SJSA1 (cell line): ENCODE results near the gene PVALEF. TPM values are rescaled to one million over a fixed set of nuclear protein-coding genes. Genes with fewer than 3 reads are reported as not detected.
"Not testable (repeated sequence)": the region's sequence is repeated elsewhere in the genome, so short reads cannot be mapped to it uniquely, and the experiment has no call there.

Source experiments
- DNase-seq, 2 experiments: peaks; one replicate each; pipeline ENCODE4 v3.0.0-alpha.2; 2015 to 2020; ENCODE audit warnings: low spot score in 2 of 2, low read depth in 1 of 2
- H3K27ac ChIP-seq: fragments of 250-450 bp; sonication (Bioruptor Pico); 2 replicates; pipeline ENCODE4 v1.5.1; 2020; ENCODE audit warnings: mild to moderate bottlenecking, moderate library complexity
- H3K27me3 ChIP-seq: fragments of 250-450 bp; sonication (Bioruptor Pico); replicated peaks from 2 replicates; pipeline ENCODE4 v1.5.1; 2020; ENCODE audit warnings: mild to moderate bottlenecking, moderate library complexity
- H3K36me3 ChIP-seq: fragments of 250-450 bp; sonication (Bioruptor Pico); 2 replicates; pipeline ENCODE4 v1.5.1; 2020; ENCODE audit warnings: mild to moderate bottlenecking
- H3K4me1 ChIP-seq: fragments of 250-450 bp; sonication (Bioruptor Pico); replicated peaks from 2 replicates; pipeline ENCODE4 v1.6.1; 2021; ENCODE audit warnings: mild to moderate bottlenecking
- H3K4me3 ChIP-seq: fragments of 250-450 bp; sonication (Bioruptor Pico); 2 replicates; pipeline ENCODE4 v1.5.1; 2020; ENCODE audit warnings: mild to moderate bottlenecking
- H3K9me3 ChIP-seq: fragments of 250-450 bp; sonication (Bioruptor Pico); replicated peaks from 2 replicates; pipeline ENCODE4 v1.5.1; 2020; ENCODE audit warnings: mild to moderate bottlenecking
- total RNA-seq: library from RNA; depleted of rRNA; stranded (reverse); fragments of >200 nt; shearing (Covaris generic); gene quantifications from 2 replicates; pipeline ENCODE4 v1.2.3, GENCODE V29; 2014

The PVALEF gene
- total RNA-seq, 1 experiment from 2014 or later = not detected

DNA sequence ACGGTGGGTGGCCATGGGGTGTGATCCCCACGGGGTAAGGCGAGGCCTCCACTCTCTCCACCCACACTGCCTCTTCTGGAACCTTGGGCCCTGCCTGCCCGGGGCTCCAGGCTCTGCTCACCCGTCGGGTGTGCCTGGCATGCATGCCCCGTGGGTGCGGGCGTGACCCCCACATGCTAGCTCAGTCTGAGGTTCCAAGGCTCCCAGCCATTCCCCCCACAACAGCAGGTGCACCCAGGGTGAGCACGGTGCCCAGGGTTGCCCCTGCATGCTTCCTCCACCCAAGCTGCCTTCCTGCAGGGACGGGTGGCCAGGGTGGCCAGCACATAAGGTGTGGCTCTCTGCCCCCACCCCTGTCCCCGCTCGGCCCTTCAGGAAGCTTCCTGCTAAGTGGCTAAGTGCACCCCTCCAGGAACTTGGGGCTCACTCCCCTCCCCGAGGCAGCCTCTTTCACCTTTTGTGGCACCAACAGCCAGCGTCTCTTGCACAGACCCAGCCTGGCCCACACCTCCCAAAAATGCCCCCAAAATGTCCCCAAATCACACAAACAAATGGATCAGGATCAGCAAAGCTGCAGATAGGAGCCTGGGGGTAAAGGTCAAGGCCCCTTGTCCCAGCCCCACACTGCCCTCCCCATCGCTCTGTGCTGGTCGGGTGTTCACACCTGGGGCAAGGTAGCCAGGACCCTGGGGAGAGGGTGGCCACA lies 21.4 kb upstream of the PVALEF start:
- DNase-seq = no peak
- Histone ChIP-seq H3K4me3 (no peak overlapping the region), H3K4me1 (peaks cover 10% of the 10 kb centered on the region), H3K27ac (no peak overlapping the region), H3K9me3 (0 out of 2 replicates have a peak, but pooled peaks cover 2% of the 10 kb centered on the region), H3K36me3 (no peaks in the 10 kb centered on the region), H3K27me3 (peaks cover 3% of the 10 kb centered on the region; the same call in 1 of the 2 replicates)

DNA sequence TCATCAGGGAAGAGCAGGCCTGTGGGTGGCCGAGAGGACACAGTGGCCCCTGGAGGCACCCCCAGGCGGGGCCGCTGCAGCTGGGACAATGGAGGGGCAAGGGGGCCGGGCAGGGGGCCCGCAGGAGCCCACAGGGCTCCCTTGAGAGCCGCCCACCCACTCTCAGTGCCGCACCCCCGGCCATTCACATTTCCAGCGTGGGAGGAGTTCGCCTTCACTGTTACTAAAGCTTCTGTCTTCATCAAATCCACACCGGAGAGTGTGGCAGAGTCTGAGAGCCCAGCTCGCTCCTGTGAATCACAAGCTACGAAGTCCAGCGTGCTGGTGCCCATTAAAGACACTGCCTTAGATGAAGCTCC lies 20.9 kb upstream of the PVALEF start:
- H3K4me1 ChIP-seq = peaks cover 10% of the 10 kb centered on the region
- H3K27ac ChIP-seq = no peak overlapping the region
- H3K27me3 ChIP-seq = peaks cover 3% of the 10 kb centered on the region; the same call in 1 of the 2 replicates
- no peak for DNase-seq
- no peaks in the 10 kb centered on the region for H3K36me3 ChIP-seq
- H3K4me3 ChIP-seq = no peak overlapping the region
- no peaks in the 10 kb centered on the region for H3K9me3 ChIP-seq

GRCh38 chr17:81146208-81146607 lies 19.1 kb upstream of the PVALEF start:
- H3K27ac ChIP-seq, H3K4me3 ChIP-seq, H3K27me3 ChIP-seq, H3K36me3 ChIP-seq, H3K9me3 ChIP-seq, DNase-seq: not testable (repeated sequence)
- peaks cover 10% of the 10 kb centered on the region for H3K4me1 ChIP-seq

- Histone ChIP-seq H3K36me3 (no peaks in the 10 kb centered on the region), H3K27me3 (peaks cover 3% of the 10 kb centered on the region; the same call in 1 of the 2 replicates), H3K4me3 (no peak overlapping the region), H3K9me3 (no peaks in the 10 kb centered on the region), H3K4me1 (peaks cover 8% of the 10 kb centered on the region), H3K27ac (no peak overlapping the region)
- DNase-seq = no peak
These were observed 17.6 kb upstream of the PVALEF start for GRCh38 chr17:81147701-81148100.

DNA sequence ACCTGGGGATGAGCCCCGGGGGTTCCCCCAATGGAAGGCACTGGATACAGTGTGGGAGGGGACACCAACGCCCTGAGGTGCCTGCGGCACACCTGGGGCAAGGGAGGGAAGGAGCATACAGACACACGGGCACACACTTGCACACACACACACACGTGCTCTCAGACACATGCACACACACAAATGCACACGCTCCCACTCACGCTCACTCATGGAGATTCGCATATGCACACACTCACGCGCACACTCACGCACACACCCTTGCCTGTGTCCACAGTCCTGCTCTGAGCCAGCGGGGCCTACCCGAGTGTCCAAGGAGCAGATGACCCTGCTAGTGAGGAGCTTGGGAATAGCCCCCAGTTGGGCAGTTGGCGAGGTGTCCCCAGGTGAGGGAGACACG lies 16.7 kb upstream of the PVALEF start:
- Histone ChIP-seq H3K36me3 (no peaks in the 10 kb centered on the region), H3K9me3 (no peaks in the 10 kb centered on the region), H3K4me3 (no peak overlapping the region), H3K4me1 (peaks cover 12% of the 10 kb centered on the region), H3K27ac (no peak overlapping the region), H3K27me3 (peaks cover 3% of the 10 kb centered on the region; the same call in 1 of the 2 replicates)
- no peak for DNase-seq

- Histone ChIP-seq H3K4me1 (peaks cover 16% of the 10 kb centered on the region), H3K36me3 (no peaks in the 10 kb centered on the region), H3K27me3 (peaks cover 3% of the 10 kb centered on the region; the same call in 1 of the 2 replicates), H3K27ac (no peak overlapping the region), H3K9me3 (no peaks in the 10 kb centered on the region), H3K4me3 (no peak overlapping the region)
- no peak for DNase-seq
These were observed 16.2 kb upstream of the PVALEF start for GRCh38 chr17:81148986-81149533.

DNA sequence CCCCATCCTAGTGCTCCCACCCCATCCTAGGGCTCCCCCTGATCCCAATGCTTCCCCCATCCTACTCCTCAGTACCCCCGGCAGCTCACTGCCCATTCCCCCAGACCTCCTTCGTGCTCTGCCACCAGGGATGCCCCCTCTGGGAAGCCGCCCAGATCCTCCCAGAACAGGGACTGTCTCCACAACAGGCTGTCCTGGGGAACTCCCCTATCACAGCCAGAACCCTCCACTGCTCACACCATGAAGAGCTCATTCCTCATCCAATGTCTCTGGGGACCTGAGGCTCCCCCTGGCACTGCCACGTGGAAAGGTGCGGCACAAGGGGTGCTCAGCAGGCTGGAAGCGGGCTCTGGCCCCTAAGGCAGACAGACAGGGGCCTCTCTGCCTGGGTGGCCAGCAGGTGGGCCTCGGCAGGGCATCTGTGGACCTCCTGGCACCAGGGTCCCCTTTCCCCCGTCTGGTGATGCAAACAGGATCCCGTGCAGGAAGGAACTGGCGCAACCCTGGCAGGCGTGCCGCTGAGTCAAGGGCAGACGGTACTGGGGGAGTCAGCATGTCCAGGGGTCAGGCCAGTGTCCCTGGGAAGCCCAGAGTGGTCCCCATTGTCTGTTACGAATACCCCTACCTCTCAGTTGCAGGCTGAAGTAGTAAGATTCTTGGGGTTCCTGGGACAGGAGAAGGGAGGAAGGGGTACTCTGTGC lies 14.8 kb upstream of the PVALEF start:
- no peak overlapping the region for H3K4me3 ChIP-seq

GRCh38 chr17:81151278-81151677 lies 14.0 kb upstream of the PVALEF start:
- Histone ChIP-seq H3K27me3 (peaks cover 3% of the 10 kb centered on the region; the same call in 1 of the 2 replicates), H3K36me3 (no peaks in the 10 kb centered on the region), H3K9me3 (no peaks in the 10 kb centered on the region), H3K4me3 (no peak overlapping the region), H3K27ac (no peak overlapping the region), H3K4me1 (peaks cover 16% of the 10 kb centered on the region)
- no peak for DNase-seq

More for the DNA sequence above, 14.8 kb upstream of the PVALEF start:
- no peaks in the 10 kb centered on the region for H3K9me3 ChIP-seq
- no peak overlapping the region for H3K27ac ChIP-seq
- H3K27me3 ChIP-seq = peaks cover 3% of the 10 kb centered on the region; the same call in 1 of the 2 replicates
- no peaks in the 10 kb centered on the region for H3K36me3 ChIP-seq
- DNase-seq = no peak
- peaks cover 16% of the 10 kb centered on the region for H3K4me1 ChIP-seq

DNA sequence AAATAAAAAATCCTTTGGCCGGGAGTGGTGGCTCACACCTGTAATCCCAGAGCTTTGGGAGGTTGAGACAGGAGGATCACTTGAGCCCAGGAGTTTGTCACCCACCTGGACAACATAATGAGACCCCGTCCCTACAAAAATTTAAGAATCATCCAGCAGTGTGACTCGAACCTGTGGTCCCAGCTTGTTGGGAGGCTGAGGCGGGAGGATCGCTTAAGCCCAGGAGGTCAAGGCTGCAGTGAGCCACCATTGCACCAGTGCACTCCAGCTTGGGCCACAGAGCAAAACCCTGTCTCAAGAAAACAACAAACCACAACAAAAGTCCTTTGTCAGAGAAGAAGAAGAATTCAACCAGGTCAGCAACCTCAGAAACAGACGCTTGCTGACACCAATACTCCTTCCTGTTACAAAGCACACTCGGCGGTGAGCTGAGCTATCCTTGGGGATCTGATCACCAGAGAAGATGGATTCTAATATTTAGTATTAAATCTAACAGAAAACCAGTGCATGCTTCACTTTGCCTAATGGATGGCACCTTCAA lies 12.9 kb upstream of the PVALEF start:
- Histone ChIP-seq H3K27ac (no peak overlapping the region), H3K9me3 (no peaks in the 10 kb centered on the region), H3K4me3 (no peak overlapping the region), H3K36me3 (no peaks in the 10 kb centered on the region), H3K4me1 (peaks cover 16% of the 10 kb centered on the region), H3K27me3 (peaks cover 3% of the 10 kb centered on the region; the same call in 1 of the 2 replicates)
- no peak for DNase-seq

- peak; percentile 79 to 87 for DNase-seq
- H3K27me3 ChIP-seq = 0 out of 2 replicates have a peak, but pooled peaks cover 1% of the 10 kb centered on the region
- H3K9me3 ChIP-seq = no peaks in the 10 kb centered on the region
- H3K27ac ChIP-seq = peak overlapping the region; percentile 57
- H3K36me3 ChIP-seq = no peaks in the 10 kb centered on the region
- peaks cover 16% of the 10 kb centered on the region for H3K4me1 ChIP-seq
- H3K4me3 ChIP-seq = no peak overlapping the region
These were observed 11.9 kb upstream of the PVALEF start for GRCh38 chr17:81153340-81153803.

- not testable (repeated sequence) for H3K9me3 ChIP-seq, DNase-seq, H3K36me3 ChIP-seq, H3K27me3 ChIP-seq, H3K4me3 ChIP-seq
- peaks cover 16% of the 10 kb centered on the region for H3K4me1 ChIP-seq
- peak overlapping the region; percentile 22 for H3K27ac ChIP-seq
These were observed 11.3 kb upstream of the PVALEF start for GRCh38 chr17:81154016-81154415.

DNA sequence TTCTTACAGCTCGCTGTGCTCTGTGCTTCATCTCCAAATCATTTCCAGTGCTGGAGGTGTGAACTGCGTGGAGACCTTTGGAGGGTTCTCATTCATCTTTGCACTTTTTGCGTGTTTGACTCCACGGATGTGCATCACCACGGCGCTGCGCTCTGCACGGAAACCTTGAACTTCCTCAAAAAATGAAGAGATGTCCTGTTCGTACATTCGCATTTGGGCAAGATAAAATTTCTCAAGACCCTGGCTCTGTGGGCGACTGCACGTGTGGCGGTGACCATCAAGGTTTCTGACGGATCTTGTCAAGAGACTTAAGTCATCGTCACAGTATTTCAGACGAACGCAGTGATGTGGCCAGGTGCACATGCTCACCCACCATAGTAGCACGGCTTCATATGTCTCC lies 10.3 kb upstream of the PVALEF start:
- H3K36me3 ChIP-seq = no peaks in the 10 kb centered on the region
- no peak overlapping the region for H3K27ac ChIP-seq
- no peak for DNase-seq
- peaks cover 5% of the 10 kb centered on the region; the same call in 1 of the 2 replicates for H3K27me3 ChIP-seq
- H3K4me3 ChIP-seq = no peak overlapping the region
- H3K9me3 ChIP-seq = no peaks in the 10 kb centered on the region
- peaks cover 16% of the 10 kb centered on the region for H3K4me1 ChIP-seq

DNA sequence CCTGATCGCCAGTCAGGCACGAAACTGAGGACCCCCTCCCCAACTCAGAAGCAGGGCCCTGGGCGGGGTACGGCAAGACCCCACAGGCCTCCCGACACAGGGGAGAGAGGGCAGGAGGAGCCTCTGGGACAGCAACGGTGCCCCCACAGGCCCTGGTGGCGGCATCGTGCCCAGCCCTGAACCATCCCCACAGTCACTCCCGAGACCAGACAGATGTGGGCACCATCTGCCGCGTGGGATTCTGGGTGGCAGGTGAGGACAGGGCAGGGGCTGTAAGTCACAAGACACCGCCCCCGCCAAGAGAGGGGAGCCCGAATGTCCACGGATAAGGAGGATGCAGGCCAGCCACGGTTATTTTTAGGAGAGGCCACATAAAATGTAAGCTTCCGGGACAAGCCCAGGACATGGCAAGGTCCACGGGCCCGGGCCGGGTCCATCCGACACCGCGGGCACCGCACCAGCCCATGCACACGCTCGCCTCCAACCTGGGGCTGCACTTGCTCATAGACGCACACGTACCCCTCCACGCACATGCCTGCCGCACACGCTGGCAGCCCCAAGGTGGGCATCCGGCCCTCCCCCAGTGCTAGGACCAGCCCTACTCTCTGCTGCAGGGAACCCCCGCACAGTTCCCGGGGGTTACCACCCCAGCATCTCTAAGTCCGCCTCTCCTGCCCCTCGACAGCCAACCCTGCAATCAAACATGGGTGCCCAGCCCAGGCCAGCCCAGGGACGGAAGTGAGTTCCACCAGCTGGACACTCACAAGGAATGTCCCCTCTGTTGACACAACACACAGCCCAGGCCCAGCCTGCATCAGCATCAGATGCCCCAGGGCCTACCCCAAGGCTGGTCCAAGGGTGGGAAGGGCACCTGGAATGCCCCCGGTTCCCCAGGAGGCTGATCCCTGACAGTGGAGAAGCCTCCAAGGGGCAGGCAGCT lies 8.2 kb upstream of the PVALEF start:
- Histone ChIP-seq H3K36me3 (no peaks in the 10 kb centered on the region), H3K4me3 (no peak overlapping the region), H3K27me3 (peaks cover 23% of the 10 kb centered on the region), H3K4me1 (peaks cover 16% of the 10 kb centered on the region), H3K9me3 (no peaks in the 10 kb centered on the region), H3K27ac (no peak overlapping the region)
- DNase-seq = no peak
